Activated naive CD4-positive, alpha-beta T cell treated with anti-CD3 and anti-CD28 coated beads, Interleukin-2, amount 10 ng/mL, durations not matched to agents 7 days and 5 days (primary cell): Measurements from ENCODE around the gene PTPRE.

Source experiments
- CTCF ChIA-PET: fragments of 350-600 bp; sonication (Branson Sonifier 250); formaldehyde crosslinking; loops from one replicate; lab custom pipeline; 2021; ENCODE audit warnings: antibody characterized with exemption; lab: Charles Lee
- DNase-seq: peaks from one replicate; pipeline ENCODE4 v3.0.0-alpha.2; 2020
- H3K27ac Mint-ChIP-seq: one replicate; pipeline ENCODE4 v1.8.0; 2021; ENCODE audit warnings: mild to moderate bottlenecking, moderate library complexity, mixed read lengths
- H3K27me3 Mint-ChIP-seq: one replicate; pipeline ENCODE4 v1.8.0; 2021; ENCODE audit warnings: mild to moderate bottlenecking, mixed read lengths
- H3K36me3 Mint-ChIP-seq: one replicate; pipeline ENCODE4 v1.8.0; 2021; ENCODE audit warnings: mixed read lengths
- H3K4me1 Mint-ChIP-seq: one replicate; pipeline ENCODE4 v1.8.0; 2021; ENCODE audit warnings: mixed read lengths
- H3K4me3 Mint-ChIP-seq: one replicate; pipeline ENCODE4 v1.8.0; 2021; ENCODE audit warnings: mild to moderate bottlenecking, moderate library complexity, mixed read lengths
- H3K9me3 Mint-ChIP-seq: one replicate; pipeline ENCODE4 v1.8.0; 2021; ENCODE audit warnings: mixed read lengths

PTPRE gene

GRCh38 chr10:127919418-127920271 is 12.7 kb downstream of the PTPRE start:
- Mint-ChIP-seq H3K36me3 (no peaks in the 10 kb centered on the region), H3K9me3 (no peaks in the 10 kb centered on the region), H3K4me3 (no peak overlapping the region), H3K27ac (no peak overlapping the region), H3K27me3 (peaks cover 11% of the 10 kb centered on the region), H3K4me1 (no peaks in the 10 kb centered on the region)
- CTCF ChIA-PET: interaction anchor here (0.9 to 1.5 kb wide), 2 partner anchors 92 to 94 kb away, joined by 3 read pairs; no protein-coding TSS in a partner anchor
- no peak for DNase-seq

GRCh38 chr10:127920306-127921074 is 13.6 kb downstream of the PTPRE start:
- Mint-ChIP-seq H3K9me3 (no peaks in the 10 kb centered on the region), H3K27me3 (peaks cover 16% of the 10 kb centered on the region), H3K27ac (no peak overlapping the region), H3K4me1 (no peaks in the 10 kb centered on the region), H3K36me3 (no peaks in the 10 kb centered on the region), H3K4me3 (no peak overlapping the region)
- no peak for DNase-seq
- CTCF ChIA-PET: interaction anchor here (0.9 to 2.4 kb wide), 4 partner anchors 14 to 93 kb away, joined by 3 to 10 read pairs (median 4); partner anchors contain the start of gene PTPRE

DNA sequence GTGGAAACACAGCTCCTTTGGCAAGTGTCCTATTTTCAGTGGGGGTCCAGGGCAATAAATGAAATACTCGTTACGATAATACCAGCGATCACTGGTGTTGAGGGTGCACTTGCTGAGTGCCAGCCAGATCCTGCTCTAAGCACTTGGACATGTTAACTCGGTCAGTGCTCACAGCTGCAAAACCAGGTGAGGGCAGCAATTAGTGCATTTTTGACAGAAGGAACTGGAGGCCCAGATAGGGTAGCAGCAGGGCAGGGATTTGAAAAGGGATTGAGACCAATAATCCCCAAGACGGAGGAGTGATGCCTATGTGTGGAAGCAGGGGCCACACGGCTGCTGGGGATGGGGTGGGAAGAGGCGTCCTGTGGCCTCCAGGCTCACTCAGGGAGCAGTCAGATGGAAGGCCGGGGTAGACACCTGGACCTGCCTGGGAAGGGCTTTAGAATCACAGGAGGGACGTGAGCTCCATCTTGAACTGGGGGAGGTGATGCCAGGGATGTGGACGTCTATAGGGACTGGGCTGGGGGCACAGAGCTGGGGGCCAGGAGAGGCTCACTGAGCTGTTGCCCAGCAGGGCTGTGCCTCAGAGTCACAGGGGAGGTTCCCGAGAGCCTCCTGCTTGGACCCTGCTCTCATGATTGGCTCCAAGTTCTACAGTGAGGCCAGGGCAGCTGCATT is 14.3 kb downstream of the PTPRE start:
- Mint-ChIP-seq H3K36me3 (no peaks in the 10 kb centered on the region), H3K9me3 (no peaks in the 10 kb centered on the region), H3K4me3 (no peak overlapping the region), H3K27ac (no peak overlapping the region), H3K27me3 (peaks cover 16% of the 10 kb centered on the region), H3K4me1 (no peaks in the 10 kb centered on the region)
- no peak for DNase-seq
- CTCF ChIA-PET: interaction anchor here (1.4 to 2.4 kb wide), 3 partner anchors 15 to 92 kb away, joined by 3 to 10 read pairs (median 4); partner anchors contain the start of gene PTPRE

DNA sequence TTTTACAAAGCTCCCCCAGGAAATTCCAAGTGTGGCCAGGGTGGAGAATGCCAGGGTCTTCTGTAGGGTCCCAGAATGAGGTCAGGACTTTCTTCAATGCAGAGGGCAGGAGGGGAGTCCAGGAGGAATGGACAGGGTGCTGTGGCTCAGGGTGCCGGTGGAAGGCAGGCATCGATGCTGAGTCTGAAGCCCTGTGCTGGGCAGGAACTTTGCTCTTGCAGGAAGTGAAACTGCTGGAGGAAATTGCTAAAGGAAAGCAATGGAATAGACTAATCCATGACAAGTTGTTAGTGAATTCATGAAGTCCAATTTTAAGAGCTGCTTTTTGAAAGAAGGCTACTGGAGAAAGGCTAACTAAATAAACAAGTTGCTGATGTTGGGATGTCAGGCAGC is 14.8 kb downstream of the PTPRE start:
- Mint-ChIP-seq H3K27ac (no peak overlapping the region), H3K4me3 (no peak overlapping the region), H3K27me3 (peaks cover 16% of the 10 kb centered on the region), H3K36me3 (no peaks in the 10 kb centered on the region), H3K9me3 (no peaks in the 10 kb centered on the region), H3K4me1 (no peaks in the 10 kb centered on the region)
- no peak for DNase-seq
- CTCF ChIA-PET: interaction anchor here (1.4 to 2.4 kb wide), 2 partner anchors 16 to 90 kb away, joined by 4 to 10 read pairs; partner anchors contain the start of gene PTPRE

DNA sequence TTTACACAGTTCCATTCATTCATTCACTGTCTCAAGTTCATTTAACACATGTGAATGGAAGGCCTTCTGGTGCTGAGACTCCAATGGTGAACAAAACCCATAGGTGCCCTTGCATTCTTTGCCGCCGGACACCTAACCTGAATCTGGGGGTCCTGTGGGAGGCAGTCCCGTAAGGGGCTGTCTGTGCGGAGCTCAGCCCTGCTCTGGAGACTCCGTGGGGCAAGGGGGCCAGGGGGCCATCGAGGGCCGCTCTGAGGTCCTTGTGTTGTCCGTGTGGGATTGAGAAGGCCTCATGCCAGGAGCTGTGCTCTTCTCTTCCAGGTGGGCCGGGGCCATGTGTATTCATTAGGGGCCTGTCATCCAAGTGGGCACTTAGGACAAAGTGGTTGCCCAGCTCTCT is 15.3 kb downstream of the PTPRE start:
- no peaks in the 10 kb centered on the region for H3K4me1 Mint-ChIP-seq
- H3K36me3 Mint-ChIP-seq: no peaks in the 10 kb centered on the region
- H3K9me3 Mint-ChIP-seq: no peaks in the 10 kb centered on the region
- H3K27me3 Mint-ChIP-seq: peaks cover 12% of the 10 kb centered on the region
- CTCF ChIA-PET: interaction anchor here (2.4 kb wide), 1 partner anchor 89 kb away, joined by 10 read pairs; no protein-coding TSS in a partner anchor
- no peak overlapping the region for H3K27ac Mint-ChIP-seq
- H3K4me3 Mint-ChIP-seq: no peak overlapping the region
- no peak for DNase-seq

- Mint-ChIP-seq H3K9me3 (no peaks in the 10 kb centered on the region), H3K27me3 (peaks cover 11% of the 10 kb centered on the region), H3K4me3 (no peak overlapping the region), H3K4me1 (no peaks in the 10 kb centered on the region), H3K36me3 (no peaks in the 10 kb centered on the region), H3K27ac (no peak overlapping the region)
- CTCF ChIA-PET: interaction anchor here (0.8 to 2.4 kb wide), 2 partner anchors 88 to 89 kb away, joined by 3 to 10 read pairs; no protein-coding TSS in a partner anchor
- no peak for DNase-seq
These were observed 15.9 kb downstream of the PTPRE start for GRCh38 chr10:127922675-127923366.

DNA sequence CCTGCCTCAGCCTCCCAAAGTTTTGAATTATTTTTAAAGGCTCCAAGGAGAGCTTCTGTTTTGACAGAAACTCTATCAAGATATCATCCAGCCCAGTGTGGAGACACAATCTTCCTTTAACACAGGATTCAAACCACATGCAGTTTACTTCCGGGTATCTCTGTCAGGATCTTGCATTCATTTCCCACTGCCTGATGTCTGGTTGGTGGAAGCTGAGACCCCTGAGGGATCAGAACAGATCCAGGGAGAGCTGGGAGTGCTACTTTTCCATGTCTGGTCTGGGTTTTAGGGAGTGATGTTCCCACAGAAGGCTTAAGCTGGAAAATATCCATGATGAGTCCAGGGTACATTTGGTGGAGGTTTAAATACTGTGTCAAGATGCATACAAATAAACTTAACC is 16.7 kb downstream of the PTPRE start:
- Mint-ChIP-seq H3K27me3 (peaks cover 11% of the 10 kb centered on the region), H3K4me3 (no peak overlapping the region), H3K9me3 (no peaks in the 10 kb centered on the region), H3K4me1 (no peaks in the 10 kb centered on the region), H3K27ac (no peak overlapping the region), H3K36me3 (no peaks in the 10 kb centered on the region)
- CTCF ChIA-PET: interaction anchor here (0.8 to 2.7 kb wide), 3 partner anchors 76 to 88 kb away, joined by 3 to 11 read pairs (median 4); no protein-coding TSS in a partner anchor
- no peak for DNase-seq

DNA sequence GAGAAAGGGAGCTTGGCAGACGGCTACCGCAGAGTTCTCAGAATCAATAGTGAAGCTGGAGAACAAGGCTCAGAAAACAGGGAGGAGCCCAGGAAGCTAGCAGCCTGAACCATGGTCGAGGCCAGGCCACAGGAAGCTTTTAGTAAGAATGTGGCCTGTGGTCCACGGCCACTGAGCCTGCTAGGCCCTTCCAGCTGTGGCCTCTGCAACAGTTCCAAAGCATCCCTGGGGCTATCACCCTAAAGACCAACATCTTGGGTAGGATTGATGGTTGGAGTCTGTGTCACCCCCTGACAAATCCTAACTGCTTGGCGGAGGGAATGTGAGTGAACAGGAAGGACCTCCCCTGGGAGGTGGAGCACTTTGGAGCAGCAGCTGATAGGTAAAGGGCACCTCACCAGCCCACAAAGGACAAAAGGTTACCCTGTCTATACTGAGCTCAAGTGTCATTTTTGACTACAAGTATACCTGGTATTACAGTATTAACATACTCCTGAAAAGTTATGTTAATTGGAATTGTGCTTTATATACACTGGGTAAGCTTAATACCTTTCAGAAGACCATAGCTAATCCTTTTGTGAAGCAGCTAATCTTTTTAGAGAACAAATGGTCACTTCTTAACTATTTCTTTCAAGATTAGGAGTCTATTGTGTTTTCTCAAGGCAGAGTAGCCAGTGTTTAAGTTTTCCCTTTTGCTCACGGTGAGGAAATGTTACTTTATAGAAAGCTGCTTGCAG is 18.7 kb downstream of the PTPRE start:
- CTCF ChIA-PET: interaction anchor here (0.6 to 2.7 kb wide), 4 partner anchors 18 to 86 kb away, joined by 3 to 11 read pairs (median 4); no protein-coding TSS in a partner anchor
- no peaks in the 10 kb centered on the region for H3K36me3 Mint-ChIP-seq
- no peaks in the 10 kb centered on the region for H3K9me3 Mint-ChIP-seq
- DNase-seq: no peak
- H3K4me3 Mint-ChIP-seq: no peak overlapping the region
- H3K27me3 Mint-ChIP-seq: peaks cover 11% of the 10 kb centered on the region
- H3K4me1 Mint-ChIP-seq: no peaks in the 10 kb centered on the region
- no peak overlapping the region for H3K27ac Mint-ChIP-seq

DNA sequence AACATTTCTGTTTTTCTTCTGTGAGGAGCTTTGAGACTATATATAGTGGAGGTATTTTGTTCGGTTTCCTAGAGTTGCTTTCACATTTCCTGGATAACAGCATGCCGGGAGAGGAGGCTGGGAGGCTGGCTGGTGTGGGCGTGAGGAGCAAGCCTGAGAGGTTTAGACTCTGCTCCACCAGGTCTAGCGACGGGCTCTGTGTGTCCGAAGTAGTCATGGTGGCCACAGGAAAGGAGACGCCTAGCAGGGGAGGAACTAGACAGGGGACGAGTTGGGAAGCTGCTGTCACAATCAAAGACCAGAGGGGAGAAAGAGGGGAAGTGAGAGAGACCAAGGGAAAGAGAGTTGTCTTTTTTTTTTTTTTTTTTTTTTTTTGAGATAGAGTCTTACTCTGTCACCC is 19.6 kb downstream of the PTPRE start:
- H3K27me3 Mint-ChIP-seq: peaks cover 11% of the 10 kb centered on the region
- no peak overlapping the region for H3K4me3 Mint-ChIP-seq
- no peak overlapping the region for H3K27ac Mint-ChIP-seq
- H3K4me1 Mint-ChIP-seq: no peaks in the 10 kb centered on the region
- H3K9me3 Mint-ChIP-seq: no peaks in the 10 kb centered on the region
- H3K36me3 Mint-ChIP-seq: no peaks in the 10 kb centered on the region
- CTCF ChIA-PET: interaction anchor here (2.7 kb wide), 1 partner anchor 85 kb away, joined by 11 read pairs; no protein-coding TSS in a partner anchor
- DNase-seq: no peak

GRCh38 chr10:127928021-127928806 is 21.3 kb downstream of the PTPRE start:
- Mint-ChIP-seq H3K4me1 (no peaks in the 10 kb centered on the region), H3K9me3 (no peaks in the 10 kb centered on the region), H3K4me3 (no peak overlapping the region), H3K27ac (no peak overlapping the region), H3K36me3 (no peaks in the 10 kb centered on the region), H3K27me3 (peaks cover 16% of the 10 kb centered on the region)
- DNase-seq: no peak
- CTCF ChIA-PET: no interaction called here

DNA sequence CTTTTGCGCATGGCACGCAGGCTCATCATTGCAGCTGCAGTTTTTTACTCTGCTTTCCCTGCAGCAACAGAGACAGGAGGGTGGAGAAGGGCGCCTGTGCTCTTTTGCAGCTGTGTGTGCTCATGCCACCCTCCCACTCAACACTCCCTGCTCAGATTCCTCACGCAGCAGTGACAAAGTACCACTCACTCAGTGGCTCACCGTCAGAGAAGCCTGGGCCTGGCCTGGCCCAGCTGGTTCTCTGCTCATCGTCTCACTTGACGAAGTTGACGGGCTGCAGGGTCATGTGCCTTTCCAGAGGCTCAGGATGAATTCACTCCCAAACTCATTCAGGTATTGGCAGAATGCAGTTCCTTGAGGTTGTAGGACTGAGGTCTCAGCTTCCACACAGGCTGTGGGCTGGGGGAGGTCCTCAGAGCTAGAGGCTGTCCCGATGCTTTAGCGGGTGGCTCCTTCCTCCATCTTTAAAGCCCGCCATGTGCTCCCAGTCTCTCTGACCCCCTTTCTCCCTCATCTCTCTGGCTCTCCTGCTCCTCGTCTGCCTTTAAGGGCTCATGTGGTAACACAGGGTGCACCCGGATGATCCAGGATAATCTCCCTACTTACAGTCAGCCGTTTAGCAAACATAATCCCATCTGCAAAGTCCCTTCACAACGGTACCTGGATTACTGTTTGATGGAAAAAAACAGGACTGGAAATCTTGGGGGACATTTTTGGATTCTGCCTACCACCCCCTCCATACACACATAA is 25.8 kb downstream of the PTPRE start:
- Mint-ChIP-seq H3K4me1 (no peaks in the 10 kb centered on the region), H3K27ac (no peak overlapping the region), H3K4me3 (no peak overlapping the region), H3K36me3 (no peaks in the 10 kb centered on the region), H3K27me3 (peaks cover 4% of the 10 kb centered on the region), H3K9me3 (no peaks in the 10 kb centered on the region)
- CTCF ChIA-PET: interaction anchor here (1.4 kb wide), 1 partner anchor 10 kb away, joined by 4 read pairs; no protein-coding TSS in a partner anchor
- DNase-seq: no peak

GRCh38 chr10:127933271-127933670 is 26.4 kb downstream of the PTPRE start:
- CTCF ChIA-PET: no interaction called here
- no peaks in the 10 kb centered on the region for H3K36me3 Mint-ChIP-seq
- no peaks in the 10 kb centered on the region for H3K4me1 Mint-ChIP-seq
- no peak overlapping the region for H3K4me3 Mint-ChIP-seq
- no peak overlapping the region for H3K27ac Mint-ChIP-seq
- DNase-seq: no peak
- H3K9me3 Mint-ChIP-seq: no peaks in the 10 kb centered on the region
- H3K27me3 Mint-ChIP-seq: peaks cover 4% of the 10 kb centered on the region
